Measurements from ENCODE around the gene SFXN4.

Gene SFXN4

GRCh38 chr10:119135513-119135881 is 30.0 kb downstream of the SFXN4 start:
- H3K4me3 ChIP-seq (replicated peaks; ENCODE audit: low read depth, low read length), result no peak overlapping the region
- no peak for TF ChIP-seq CTCF (IDR thresholded peaks at IDR 0.05; ENCODE audit: low read depth, low read length, missing control alignments)
- DNase-seq (ENCODE audit: extremely low read depth, low read depth), result no peak

GRCh38 chr10:119133949-119134348 is 31.6 kb downstream of the SFXN4 start:
- no peak overlapping the region for H3K4me3 ChIP-seq (replicated peaks; ENCODE audit: low read depth, low read length)
- no peak for TF ChIP-seq CTCF (IDR thresholded peaks at IDR 0.05; ENCODE audit: low read depth, low read length, missing control alignments)
- DNase-seq (ENCODE audit: extremely low read depth, low read depth), result no peak

- H3K4me3 ChIP-seq (replicated peaks; ENCODE audit: low read depth, low read length), result no peak overlapping the region
- TF ChIP-seq CTCF (IDR thresholded peaks at IDR 0.05; ENCODE audit: low read depth, low read length, missing control alignments), result no peak
- DNase-seq (ENCODE audit: extremely low read depth, low read depth), result no peak
Observed at GRCh38 chr10:119132521-119133345, 32.8 kb downstream of the SFXN4 start.

GRCh38 chr10:119131512-119132240 is 33.8 kb downstream of the SFXN4 start:
- DNase-seq (ENCODE audit: extremely low read depth, low read depth), result no peak
- no peak overlapping the region for H3K4me3 ChIP-seq (replicated peaks; ENCODE audit: low read depth, low read length)
- no peak for TF ChIP-seq CTCF (IDR thresholded peaks at IDR 0.05; ENCODE audit: low read depth, low read length, missing control alignments)

GRCh38 chr10:119129721-119130120 is 35.8 kb downstream of the SFXN4 start:
- no peak for DNase-seq (ENCODE audit: extremely low read depth, low read depth)
- TF ChIP-seq CTCF (IDR thresholded peaks at IDR 0.05; ENCODE audit: low read depth, low read length, missing control alignments), result no peak
- H3K4me3 ChIP-seq (replicated peaks; ENCODE audit: low read depth, low read length), result no peak overlapping the region

GRCh38 chr10:119125942-119126341 is 39.6 kb downstream of the SFXN4 start:
- no peak for DNase-seq (ENCODE audit: extremely low read depth, low read depth)
- TF ChIP-seq CTCF (IDR thresholded peaks at IDR 0.05; ENCODE audit: low read depth, low read length, missing control alignments), result no peak
- H3K4me3 ChIP-seq (replicated peaks; ENCODE audit: low read depth, low read length), result no peak overlapping the region

Data from HFF-Myc (cell line).